Measurements from ENCODE around the gene LPP. TPM values are rescaled to one million over a fixed set of nuclear protein-coding genes. Genes with fewer than 3 reads are reported as not detected.

LPP gene
- total and polyA plus RNA-seq, 10 of the 15 experiments (the other 5 are each of a cell fraction or from before 2014, with no cell fraction given): under 0.01 to 0.62 (median 0.03) TPM

GRCh38 chr3:188712991-188713390, 559.0 kb downstream of the LPP start:
- Histone ChIP-seq H3K9ac (ENCODE audit: control insufficient read depth, insufficient read depth, low read length) (no peak overlapping the region), H4K20me1 (ENCODE audit: control insufficient read depth, insufficient read depth) (no peaks in the 10 kb centered on the region), H3K4me3 (no peak overlapping the region), H3K36me3 (ENCODE audit: control insufficient read depth in 2 of 2, insufficient read depth in 2 of 2, low read length in 1 of 2) (no peaks in the 10 kb centered on the region), H3K27me3 (replicated peaks in 1 of 2; ENCODE audit: control insufficient read depth in 2 of 2, insufficient read depth in 2 of 2, low read length in 1 of 2) (no peaks in the 10 kb centered on the region; a peak in 1 of 4 replicates), H3K9me3 (replicated peaks; ENCODE audit: control insufficient read depth, insufficient read depth, low read length) (no peaks in the 10 kb centered on the region), H3K79me2 (ENCODE audit: control insufficient read depth, insufficient read depth, low read length) (no peaks in the 10 kb centered on the region), H2AFZ (ENCODE audit: control insufficient read depth, low read depth, low read length) (no peak overlapping the region), H3K4me2 (ENCODE audit: control insufficient read depth, insufficient read depth) (no peak overlapping the region), H3K4me1 (ENCODE audit: control insufficient read depth, insufficient read depth, low read length) (no peaks in the 10 kb centered on the region), H3K27ac (ENCODE audit: control insufficient read depth, insufficient read depth) (no peak overlapping the region)
- 43% methylated on average over 3 of the region's 3 CpGs for WGBS (ENCODE audit: insufficient coverage, insufficient replicate concordance, low lambda C conversion rate, missing lambda C conversion rate)
- DNase-seq (ENCODE audit: low read depth, low spot score) (no peak), ATAC-seq (no peak), FAIRE-seq (no peak)
- TF ChIP-seq ZNF592 (IDR thresholded peaks at IDR 0.05): no peak
- TF ChIP-seq LARP7 (IDR thresholded peaks at IDR 0.05): no peak
- TF ChIP-seq HDAC6 (IDR thresholded peaks at IDR 0.05; ENCODE audit: unreplicated experiment): no peak
- no peak for TF ChIP-seq ZBTB40 (IDR thresholded peaks at IDR 0.05; ENCODE audit: borderline replicate concordance)
- TF ChIP-seq MAX (IDR thresholded peaks at IDR 0.05; ENCODE audit: low read depth, low read length): no peak
- CTCF ChIA-PET: interaction anchor here (1.0 kb wide), 1 partner anchor 36 kb away, joined by 3 read pairs; no protein-coding TSS in a partner anchor
- POLR2A ChIA-PET: no interaction called here
- SMC1A ChIA-PET (ENCODE audit: uncharacterized antibody, unreplicated experiment): interaction anchor here (0.9 to 1.3 kb wide), 2 partner anchors 8 to 973 kb away, joined by 3 read pairs; no protein-coding TSS in a partner anchor
- no TSS peak for BruUV-seq (replicated peaks)
- RAD21 ChIA-PET (ENCODE audit: unreplicated experiment): no interaction called here
- intact Hi-C loops (cut with micrococcal nuclease; ENCODE audit: unreplicated experiment) (no loop called here), in situ Hi-C loops (cut with MboI) (no loop called here)

Data from GM12878 (cell line).